OCI-LY3 (cell line): ENCODE results near the gene C12orf56.

ENCODE experiments used
- H2AFZ ChIP-seq: fragments of 200-600, 300-600 bp; shearing (Covaris generic); 2 replicates; pipeline ENCODE4 v1.6.0; 2014; ENCODE audit warnings: antibody characterized with exemption, low read depth, low read length
- H3K27ac ChIP-seq: fragments of 200-600, 300-600 bp; sonication (generic); 2 replicates; pipeline ENCODE4 v1.5.1; 2014; ENCODE audit warnings: mild to moderate bottlenecking, low read length, moderate library complexity, mixed read lengths
- H3K27me3 ChIP-seq: fragments of 200-600, 300-600 bp; sonication (generic); 2 replicates; pipeline ENCODE4 v1.6.1; 2014; ENCODE audit warnings: low read depth, low read length, mixed read lengths
- H3K36me3 ChIP-seq: fragments of 200-600, 300-600 bp; sonication (generic); replicated peaks from 2 replicates; pipeline ENCODE3; 2014; ENCODE audit warnings: low read depth, low read length, mixed read lengths
- H3K4me1 ChIP-seq: fragments of 300-600, 200-600 bp; sonication (generic); 2 replicates; pipeline ENCODE4 v1.6.1; 2014; ENCODE audit warnings: low read length, mixed read lengths
- H3K4me2 ChIP-seq: fragments of 200-600, 300-600 bp; sonication (generic); 2 replicates; pipeline ENCODE4 v1.6.1; 2014; ENCODE audit warnings: low read length, mixed read lengths
- H3K4me3 ChIP-seq: fragments of 300-600, 200-600 bp; sonication (generic); 2 replicates; pipeline ENCODE4 v1.5.1; 2014; ENCODE audit warnings: antibody characterized with exemption, mild to moderate bottlenecking, low read length, moderate library complexity
- H3K79me2 ChIP-seq: fragments of 300-600, 200-600 bp; shearing (Covaris generic); 2 replicates; pipeline ENCODE4 v1.6.1; 2014; ENCODE audit warnings: mild to moderate bottlenecking, low read length, mixed read lengths
- H3K9ac ChIP-seq: fragments of 300-600, 200-600 bp; shearing (Covaris generic); 2 replicates; pipeline ENCODE4 v1.6.0; 2014; ENCODE audit warnings: mild to moderate bottlenecking, low read length, moderate library complexity
- H3K9me3 ChIP-seq: fragments of 200-600, 300-600 bp; shearing (Covaris generic); 2 replicates; pipeline ENCODE4 v1.6.1; 2014; ENCODE audit warnings: low read length, mixed read lengths; ENCODE audit not compliant: insufficient read depth
- H4K20me1 ChIP-seq: fragments of 200-600, 300-600 bp; sonication (generic); 2 replicates; pipeline ENCODE4 v1.6.1; 2016; ENCODE audit warnings: low read length, mixed read lengths; ENCODE audit not compliant: insufficient read depth
- CTCF ChIP-seq: fragments of 200-600, 300-600 bp; sonication (generic); IDR thresholded peaks from 2 replicates; pipeline ENCODE4 v1.5.1; 2014; ENCODE audit warnings: antibody characterized with exemption, low read length, low read depth
- EZH2phosphoT487 ChIP-seq: fragments of 200-600 bp; shearing (Covaris generic); IDR thresholded peaks from 2 replicates; pipeline ENCODE4 v1.6.1; 2018; ENCODE audit warnings: antibody characterized with exemption, mixed run types, low read depth

The C12orf56 gene

GRCh38 chr12:64402181-64402580, 11.6 kb upstream of the C12orf56 start:
- Histone ChIP-seq H4K20me1 (no peaks in the 10 kb centered on the region), H3K4me2 (no peak overlapping the region), H2AFZ (no peak overlapping the region), H3K36me3 (peaks cover 4% of the 10 kb centered on the region), H3K79me2 (peaks cover 29% of the 10 kb centered on the region), H3K9ac (no peak overlapping the region), H3K4me1 (0 out of 2 replicates have a peak, but pooled peaks cover 5% of the 10 kb centered on the region), H3K9me3 (no peaks in the 10 kb centered on the region), H3K4me3 (no peak overlapping the region), H3K27ac (no peak overlapping the region), H3K27me3 (no peaks in the 10 kb centered on the region)
- TF ChIP-seq CTCF (no peak), EZH2phosphoT487 (no peak)

GRCh38 chr12:64400041-64400440, 9.5 kb upstream of the C12orf56 start:
- no peaks in the 10 kb centered on the region for H4K20me1 ChIP-seq
- peaks cover 7% of the 10 kb centered on the region for H3K79me2 ChIP-seq
- H2AFZ ChIP-seq = no peak overlapping the region
- no peaks in the 10 kb centered on the region for H3K27me3 ChIP-seq
- no peaks in the 10 kb centered on the region for H3K9me3 ChIP-seq
- H3K4me1 ChIP-seq = no peaks in the 10 kb centered on the region
- no peak overlapping the region for H3K4me2 ChIP-seq
- no peak overlapping the region for H3K4me3 ChIP-seq
- H3K27ac ChIP-seq = no peak overlapping the region
- no peak for TF ChIP-seq EZH2phosphoT487
- no peak overlapping the region for H3K9ac ChIP-seq
- H3K36me3 ChIP-seq = no peaks in the 10 kb centered on the region

- H3K4me1 ChIP-seq = no peaks in the 10 kb centered on the region
- no peak overlapping the region for H2AFZ ChIP-seq
Observed at GRCh38 chr12:64395739-64396138, 5.2 kb upstream of the C12orf56 start.

GRCh38 chr12:64392221-64392620, 1.7 kb upstream of the C12orf56 start:
- Histone ChIP-seq H3K79me2 (no peaks in the 10 kb centered on the region), H4K20me1 (no peaks in the 10 kb centered on the region), H2AFZ (no peak overlapping the region), H3K4me1 (no peaks in the 10 kb centered on the region), H3K4me3 (no peak overlapping the region), H3K9me3 (no peaks in the 10 kb centered on the region), H3K4me2 (no peak overlapping the region), H3K27me3 (no peaks in the 10 kb centered on the region), H3K9ac (no peak overlapping the region), H3K27ac (no peak overlapping the region), H3K36me3 (no peaks in the 10 kb centered on the region)
- TF ChIP-seq CTCF (peak; percentile 52), EZH2phosphoT487 (no peak)

More at GRCh38 chr12:64395739-64396138, 5.2 kb upstream of the C12orf56 start:
- H3K9me3 ChIP-seq = no peaks in the 10 kb centered on the region
- no peaks in the 10 kb centered on the region for H3K36me3 ChIP-seq
- no peaks in the 10 kb centered on the region for H3K79me2 ChIP-seq
- TF ChIP-seq EZH2phosphoT487 (no peak), CTCF (no peak)
- no peak overlapping the region for H3K4me3 ChIP-seq
- H3K27ac ChIP-seq = no peak overlapping the region
- H3K27me3 ChIP-seq = no peaks in the 10 kb centered on the region
- H3K4me2 ChIP-seq = no peak overlapping the region
- no peaks in the 10 kb centered on the region for H4K20me1 ChIP-seq
- no peak overlapping the region for H3K9ac ChIP-seq

GRCh38 chr12:64389154-64389553, 1.4 kb downstream of the C12orf56 start:
- Histone ChIP-seq H2AFZ (no peak overlapping the region), H3K9ac (no peak overlapping the region), H3K4me3 (no peak overlapping the region), H3K4me2 (no peak overlapping the region), H3K27ac (no peak overlapping the region), H3K27me3 (no peaks in the 10 kb centered on the region), H3K9me3 (no peaks in the 10 kb centered on the region), H3K4me1 (no peaks in the 10 kb centered on the region), H3K36me3 (no peaks in the 10 kb centered on the region), H3K79me2 (no peaks in the 10 kb centered on the region), H4K20me1 (no peaks in the 10 kb centered on the region)
- TF ChIP-seq CTCF (no peak), EZH2phosphoT487 (no peak)
